ENCODE measurements around the gene SASH1. TPM values are rescaled to one million over a fixed set of nuclear protein-coding genes. Genes with fewer than 3 reads are reported as not detected.
A peak's percentile ranks its signal among the peaks of the same experiment; 100 is the strongest.

SASH1 gene
- total RNA-seq, 2 donors from 2014 or later, result 77.0 to 82.3 TPM

GRCh38 chr6:148521586-148521985 is 178.9 kb downstream of the SASH1 start:
- DNase-seq (ENCODE audit: low spot score), result no peak
- ATAC-seq (ENCODE audit: insufficient number of reproducible peaks, low FRiP score, low read depth), result peak; percentile 7
- H3K4me1 ChIP-seq (ENCODE audit: control insufficient read depth in 1 of 2, low read depth in 2 of 2), result peaks cover 13 to 71% of the 10 kb centered on the region in 2 donors
- H3K27me3 ChIP-seq (replicated peaks; ENCODE audit: insufficient read depth), result no peaks in the 10 kb centered on the region
- H3K36me3 ChIP-seq, result peaks cover 8% of the 10 kb centered on the region
- peak overlapping the region; percentile 60 to 75 for H3K27ac ChIP-seq
- no peak overlapping the region for H3K4me3 ChIP-seq
- H3K9me3 ChIP-seq, result no peaks in the 10 kb centered on the region
- no peak for TF ChIP-seq CTCF (IDR thresholded peaks at IDR 0.05)

- Histone ChIP-seq H3K9me3 (no peaks in the 10 kb centered on the region), H3K36me3 (peaks cover 12% of the 10 kb centered on the region), H3K27me3 (replicated peaks; ENCODE audit: insufficient read depth) (no peaks in the 10 kb centered on the region), H3K4me1 (ENCODE audit: control insufficient read depth in 1 of 2, low read depth in 2 of 2) (peaks cover 13 to 74% of the 10 kb centered on the region in 2 donors), H3K27ac (peak overlapping the region; percentile 28 to 37), H3K4me3 (no peak overlapping the region)
- DNase-seq (ENCODE audit: low spot score) (no peak), ATAC-seq (ENCODE audit: insufficient number of reproducible peaks, low FRiP score, low read depth) (no peak)
- TF ChIP-seq CTCF (IDR thresholded peaks at IDR 0.05), result no peak
These were observed 180.4 kb downstream of the SASH1 start for GRCh38 chr6:148523048-148523447.

GRCh38 chr6:148523551-148523950 is 180.9 kb downstream of the SASH1 start:
- no peak for DNase-seq (ENCODE audit: low spot score)
- H3K27ac ChIP-seq, result peak overlapping the region; percentile 37 to 43
- no peak for TF ChIP-seq CTCF (IDR thresholded peaks at IDR 0.05)
- no peak for ATAC-seq (ENCODE audit: insufficient number of reproducible peaks, low FRiP score, low read depth)
- H3K4me1 ChIP-seq (ENCODE audit: control insufficient read depth in 1 of 2, low read depth in 2 of 2), result peaks cover 13 to 69% of the 10 kb centered on the region in 2 donors
- peaks cover 12% of the 10 kb centered on the region for H3K36me3 ChIP-seq
- H3K9me3 ChIP-seq, result no peaks in the 10 kb centered on the region
- H3K4me3 ChIP-seq, result no peak overlapping the region
- no peaks in the 10 kb centered on the region for H3K27me3 ChIP-seq (replicated peaks; ENCODE audit: insufficient read depth)

DNA sequence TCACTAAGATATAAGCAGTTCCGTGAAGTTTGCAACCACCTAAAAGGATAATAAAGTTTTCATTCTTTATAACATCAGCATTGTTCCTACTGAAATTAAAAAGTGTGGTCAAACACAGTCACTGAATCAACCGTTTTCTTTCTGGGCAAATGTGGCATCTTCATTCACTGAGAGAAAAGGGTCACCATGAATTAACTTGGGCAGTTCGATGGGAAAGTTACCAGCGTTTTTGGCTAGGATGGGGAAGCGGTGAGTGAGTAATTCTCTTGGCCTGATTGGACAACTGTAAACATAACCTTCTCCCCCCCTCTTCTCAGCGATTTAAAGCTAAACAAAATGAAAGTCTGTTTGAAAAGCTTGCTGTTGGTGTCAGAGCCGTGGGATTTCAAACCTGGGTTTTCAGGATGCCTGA is 181.8 kb downstream of the SASH1 start:
- ATAC-seq (ENCODE audit: insufficient number of reproducible peaks, low FRiP score, low read depth) (no peak), DNase-seq (ENCODE audit: low spot score) (no peak)

DNA sequence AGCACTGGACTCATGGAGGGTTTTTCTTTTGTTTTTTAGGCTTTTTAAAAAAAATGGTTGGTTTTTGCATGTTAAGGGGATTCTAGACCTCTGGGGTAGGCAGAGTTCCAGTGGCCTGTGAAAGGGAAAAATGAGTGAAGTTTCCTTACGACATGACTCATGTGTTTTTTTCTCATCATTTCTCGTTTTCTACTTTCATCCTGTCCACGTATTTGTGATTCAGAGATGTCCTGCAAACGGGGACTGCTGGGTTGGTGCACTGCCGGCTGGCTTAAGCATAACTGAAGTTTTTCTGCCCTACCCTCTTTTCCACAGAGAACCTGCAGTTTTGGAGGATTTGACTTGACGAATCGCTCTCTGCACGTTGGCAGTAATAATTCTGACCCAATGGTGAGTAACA is 182.3 kb downstream of the SASH1 start:
- ATAC-seq (ENCODE audit: insufficient number of reproducible peaks, low FRiP score, low read depth) (peak; percentile 49), DNase-seq (ENCODE audit: low spot score) (no peak)
- no peaks in the 10 kb centered on the region for H3K9me3 ChIP-seq
- H3K4me3 ChIP-seq, result peak overlapping the region; percentile 63
- H3K27me3 ChIP-seq (replicated peaks; ENCODE audit: insufficient read depth), result no peaks in the 10 kb centered on the region
- H3K36me3 ChIP-seq, result peaks cover 8% of the 10 kb centered on the region
- H3K4me1 ChIP-seq (ENCODE audit: control insufficient read depth in 1 of 2, low read depth in 2 of 2), result peaks cover 19 to 70% of the 10 kb centered on the region in 2 donors
- H3K27ac ChIP-seq, result peak overlapping the region; percentile 80 to 85
- no peak for TF ChIP-seq CTCF (IDR thresholded peaks at IDR 0.05)

More for the DNA sequence above, 181.8 kb downstream of the SASH1 start:
- Histone ChIP-seq H3K4me3 (peak overlapping the region; percentile 63), H3K27ac (peak overlapping the region; percentile 80 to 85), H3K4me1 (ENCODE audit: control insufficient read depth in 1 of 2, low read depth in 2 of 2) (peaks cover 14 to 65% of the 10 kb centered on the region in 2 donors), H3K36me3 (peaks cover 12% of the 10 kb centered on the region), H3K27me3 (replicated peaks; ENCODE audit: insufficient read depth) (no peaks in the 10 kb centered on the region), H3K9me3 (no peaks in the 10 kb centered on the region)
- no peak for TF ChIP-seq CTCF (IDR thresholded peaks at IDR 0.05)

Measured in thoracic aorta (tissue), 2 donors.